B cell (primary cell): Measurements from ENCODE around the gene THRB.

Source experiments
- CTCF ChIP-seq: fragments of 200-600 bp; IDR thresholded peaks from one replicate; pipeline ENCODE4 v1.8.0; 2022; ENCODE audit warnings: antibody characterized with exemption, mild to moderate bottlenecking
- EZH2 ChIP-seq: IDR thresholded peaks from 2 replicates; pipeline ENCODE4 v1.6.1; 2012; ENCODE audit warnings: borderline replicate concordance, low read depth, mild to moderate bottlenecking, moderate library complexity, low read length; ENCODE audit not compliant: insufficient read depth, poor library complexity, severe bottlenecking

- no peak for TF ChIP-seq CTCF
- no peak for TF ChIP-seq EZH2
Observed at GRCh38 chr3:24310887-24311286, 183.8 kb downstream of the THRB start.
